Heart left ventricle (tissue), 16 donors: ENCODE measurements around the gene KIF1A. TPM values are rescaled to one million over a fixed set of nuclear protein-coding genes. Genes with fewer than 3 reads are reported as not detected.
A peak's percentile ranks its signal among the peaks of the same experiment; 100 is the strongest.

ENCODE experiments used
- ATAC-seq, 4 donors: fragments of 200-7000 bp; cut with Tn5 transposase; one replicate each; pipeline ENCODE4 v1.9.1; 2020 to 2022; ENCODE audit warnings: moderate library complexity in 4 of 4, mild to moderate bottlenecking in 3 of 4, moderate number of reproducible peaks in 1 of 4
- DNase-seq, 5 donors: peaks; one replicate each; pipeline ENCODE4 v3.0.0-alpha.2; 2020
- H3K27ac ChIP-seq, 12 donors: fragments of 200-600 bp; sonication (generic) in 4 of 12; one replicate each; pipeline versions ENCODE4 v1.5.0 to v1.8.0; 2016 to 2022; ENCODE audit warnings: mild to moderate bottlenecking in 2 of 12
- H3K27me3 ChIP-seq, 9 donors: fragments of 200-600 bp; sonication (generic) in 2 of 9; one replicate each; pipeline versions ENCODE4 v1.5.1 to v1.8.0; 2016 to 2022; ENCODE audit warnings: mild to moderate bottlenecking in 3 of 9
- H3K36me3 ChIP-seq, 9 donors: fragments of 200-600 bp; sonication (generic) in 2 of 9; one replicate each; pipeline versions ENCODE4 v1.5.0 to v1.8.0; 2018 to 2022; ENCODE audit warnings: mild to moderate bottlenecking in 2 of 9
- H3K4me1 ChIP-seq, 12 donors: fragments of 200-600 bp; sonication (generic) in 4 of 12; one replicate each; pipeline versions ENCODE4 v1.5.0 to v1.8.0; 2016 to 2022; ENCODE audit warnings: mild to moderate bottlenecking in 3 of 12
- H3K4me3 ChIP-seq, 12 donors: fragments of 200-600 bp; sonication (generic) in 4 of 12; one replicate each; pipeline versions ENCODE4 v1.5.0 to v1.8.0; 2017 to 2022; ENCODE audit warnings: mild to moderate bottlenecking in 9 of 12, moderate library complexity in 4 of 12
- H3K9me3 ChIP-seq, 12 donors: fragments of 200-600 bp; sonication (generic) in 4 of 12; one replicate each; pipeline versions ENCODE4 v1.5.0 to v1.8.0; 2016 to 2022; ENCODE audit warnings: mild to moderate bottlenecking in 1 of 12
- CTCF ChIP-seq, 12 donors: fragments of 200-600 bp; sonication (generic) in 4 of 12; IDR thresholded peaks; one replicate each; pipeline versions ENCODE4 v1.5.0 to v1.8.0; 2018 to 2022; ENCODE audit warnings: antibody characterized with exemption in 12 of 12, mild to moderate bottlenecking in 5 of 12
- POLR2A ChIP-seq, 2 donors: fragments of 450-650 bp; IDR thresholded peaks; one replicate each; pipeline ENCODE4 v1.6.1; 2017; ENCODE audit warnings: antibody characterized with exemption in 2 of 2, mild to moderate bottlenecking in 2 of 2, moderate library complexity in 2 of 2
- WGBS, 4 donors: extraction: QIAGEN DNeasy Blood & Tissue Kit in 2 of 4; methylation state at CpG; one replicate each; pipeline versions ENCODE4 v1.1.5 to v1.1.7; 2013 to 2018; 5-methylcytosine and 5-hydroxymethylcytosine counted together
- intact Hi-C, 10 donors: fragments of 100-400 bp; cut with DNase I; formaldehyde crosslinking; loops; one replicate each; pipeline versions ENCODE4 v1.11.1 to v1.14.2; 2022
- polyA plus RNA-seq, 2 donors: library from polyadenylated mRNA; stranded (reverse); fragments of 200-250 nt; gene quantifications; one replicate each; pipeline ENCODE4 v1.2.3, GENCODE V29; 2013
- total RNA-seq, 9 donors: library from RNA; depleted of rRNA in 2 of 9; stranded (reverse); fragments of >200 nt in 2 of 9; fragmentation: NEBNext Ultra II Directional in 3 of 9; extraction: Animal tissue kit (Norgen Biotek cat#: 25700) in 3 of 9; gene quantifications; one replicate each; pipeline versions ENCODE4 v1.1.0 to v1.2.4, GENCODE V29; 2016 to 2023
- donor health status: ischemic (EF 13 %, LVEDD 7.1; RV severe dilation, severe dysfunction).
- donor health status: healthy with polysubstance abuse.
- donor health status: DM: no; HTN: yes; CAD: no.
- donor health status: DM: no; HTN: no; CAD: no.
- donor health status: ischemic (EF 25% LVEDD 6.9; RV normal size, moderate dysfunction).
- donor health status: ischemic (EF 25% LVEDD 5.7; RV mildly dilated, moderate dysfunction).
- donor health status: healthy.
- donor health status: DM: yes; HTN: yes; CAD: no.
- donor health status: ischemic (EF 35%, LVEDD 5.7; RV mildly dilated, moderate dysfunction).
- donor health status: nonischemic (EF 11% LVEDD 7.7; RV severe dilation, severe dysfunction).
- donor health status: DM: yes; HTN: yes; CAD: no.
- donor health status: PGD.
- donor health status: ischemic (EF 29% LVEDD 5.4; RV normal size, mild dysfunction).
- donor health status: nonischemic (EF 23%, LVEDD 6.1; RV moderate dilation, normal function).

Gene KIF1A
- total and polyA plus RNA-seq, 11 donors, result 0.76 to 25.8 (median 2.7) TPM

- WGBS, 4 donors, result 62 to 71% (median 71%) methylated on average over 16 to 19 of the region's 19 CpGs
- Histone ChIP-seq H3K27ac (no peak overlapping the region), H3K9me3 (no peaks in the 10 kb centered on the region), H3K36me3 (no peaks in the 10 kb centered on the region), H3K4me1 (peaks cover 0 to 7% (median 0%) of the 10 kb centered on the region in 12 donors), H3K27me3 (peaks cover 0 to 45% (median 5%) of the 10 kb centered on the region in 9 donors), H3K4me3 (no peak overlapping the region)
- TF ChIP-seq CTCF (IDR thresholded peaks at IDR 0.05), result no peak
- peak in 3 of 5 donors; percentile 10 to 29 (median 11) for DNase-seq
- ATAC-seq, result no peak
- intact Hi-C loops, result loop anchor here in 9 of 10 donors (5.0 to 10.0 kb wide), 4 partner anchors 110 to 200 kb away; no protein-coding TSS in a partner anchor
Observed at GRCh38 chr2:240704651-240705050, 115.4 kb downstream of the KIF1A start.

- WGBS, 4 donors, result 69 to 83% (median 75%) methylated on average over 17 to 18 of the region's 18 CpGs
- H3K9me3 ChIP-seq, result no peaks in the 10 kb centered on the region
- TF ChIP-seq CTCF (IDR thresholded peaks at IDR 0.05), result no peak
- TF ChIP-seq POLR2A (IDR thresholded peaks at IDR 0.05), result no peak
- H3K27me3 ChIP-seq, result peaks cover 0 to 43% (median 5%) of the 10 kb centered on the region in 9 donors
- no peak overlapping the region for H3K4me3 ChIP-seq
- no peaks in the 10 kb centered on the region for H3K36me3 ChIP-seq
- intact Hi-C loops, result loop anchor here in 9 of 10 donors (5.0 to 10.0 kb wide), 4 partner anchors 109 to 199 kb away; no protein-coding TSS in a partner anchor
- no peak for ATAC-seq
- H3K27ac ChIP-seq, result no peak overlapping the region
- peaks cover 0 to 7% (median 0%) of the 10 kb centered on the region in 12 donors for H3K4me1 ChIP-seq
- DNase-seq, result peak in 3 of 5 donors; percentile 10 to 54 (median 19)
Observed at GRCh38 chr2:240703417-240704341, 116.3 kb downstream of the KIF1A start.

- peak in 2 of 5 donors; percentile 9 to 41 for DNase-seq
- H3K9me3 ChIP-seq, result no peaks in the 10 kb centered on the region
- TF ChIP-seq POLR2A (IDR thresholded peaks at IDR 0.05), result no peak
- no peak for TF ChIP-seq CTCF (IDR thresholded peaks at IDR 0.05)
- peaks cover 0 to 38% (median 0%) of the 10 kb centered on the region in 9 donors for H3K27me3 ChIP-seq
- H3K27ac ChIP-seq, result no peak overlapping the region
- ATAC-seq, result no peak
- peaks cover 0 to 7% (median 0%) of the 10 kb centered on the region in 12 donors for H3K4me1 ChIP-seq
- intact Hi-C loops, result loop anchor here in 9 of 10 donors (5.0 to 10.0 kb wide), 4 partner anchors 108 to 198 kb away; no protein-coding TSS in a partner anchor
- H3K4me3 ChIP-seq, result no peak overlapping the region
- H3K36me3 ChIP-seq, result no peaks in the 10 kb centered on the region
- WGBS, 4 donors, result 77 to 84% (median 81%) methylated on average over 9 of the region's 9 CpGs
Observed at GRCh38 chr2:240702640-240703011, 117.4 kb downstream of the KIF1A start.
